Activated CD4-positive, alpha-beta T cell treated with anti-CD3 and anti-CD28 coated beads, Interleukin-2, amount 10 ng/mL, durations not matched to agents 24 days and 14 days (primary cell): ENCODE measurements around the gene CENPP. TPM values are rescaled to one million over a fixed set of nuclear protein-coding genes. Genes with fewer than 3 reads are reported as not detected.

Experiments
- DNase-seq: peaks from one replicate; pipeline ENCODE4 v3.0.0; 2022
- H3K27ac Mint-ChIP-seq: one replicate; pipeline ENCODE4 v1.8.0; 2022; ENCODE audit warnings: mild to moderate bottlenecking, mixed read lengths
- H3K27me3 Mint-ChIP-seq: one replicate; pipeline ENCODE4 v1.8.0; 2022; ENCODE audit warnings: mixed read lengths
- H3K36me3 Mint-ChIP-seq: one replicate; pipeline ENCODE4 v1.8.0; 2022; ENCODE audit warnings: low read depth, mild to moderate bottlenecking, mixed read lengths
- H3K4me1 Mint-ChIP-seq: one replicate; pipeline ENCODE4 v1.8.0; 2021; ENCODE audit warnings: mixed read lengths
- H3K4me3 Mint-ChIP-seq: one replicate; pipeline ENCODE4 v1.8.0; 2022; ENCODE audit warnings: mild to moderate bottlenecking, moderate library complexity, mixed read lengths
- H3K9me3 Mint-ChIP-seq: one replicate; pipeline ENCODE4 v1.8.0; 2021; ENCODE audit warnings: mixed read lengths
- intact Hi-C: fragments of 100-400 bp; cut with micrococcal nuclease; formaldehyde crosslinking; loops from one replicate; pipeline ENCODE4 v1.15.1; 2023
- total RNA-seq: library from RNA; stranded (reverse); gene quantifications from 2 replicates; pipeline ENCODE4 v1.2.3, GENCODE V29; 2022

CENPP gene
- total RNA-seq, 1 donor from 2014 or later: 27.5 TPM

GRCh38 chr9:92661127-92661526, 335.4 kb downstream of the CENPP start:
- H3K27me3 Mint-ChIP-seq: no peaks in the 10 kb centered on the region
- intact Hi-C loops: no loop called here
- H3K27ac Mint-ChIP-seq: no peak overlapping the region
- H3K36me3 Mint-ChIP-seq: peaks cover 28% of the 10 kb centered on the region
- peaks cover 36% of the 10 kb centered on the region for H3K4me1 Mint-ChIP-seq
- no peak overlapping the region for H3K4me3 Mint-ChIP-seq
- no peaks in the 10 kb centered on the region for H3K9me3 Mint-ChIP-seq
- no peak for DNase-seq

GRCh38 chr9:92661743-92662142, 336.0 kb downstream of the CENPP start:
- no peak overlapping the region for H3K27ac Mint-ChIP-seq
- no peaks in the 10 kb centered on the region for H3K27me3 Mint-ChIP-seq
- H3K9me3 Mint-ChIP-seq: no peaks in the 10 kb centered on the region
- no peak for DNase-seq
- peaks cover 24% of the 10 kb centered on the region for H3K36me3 Mint-ChIP-seq
- intact Hi-C loops: no loop called here
- no peak overlapping the region for H3K4me3 Mint-ChIP-seq
- peaks cover 39% of the 10 kb centered on the region for H3K4me1 Mint-ChIP-seq

- H3K4me3 Mint-ChIP-seq: no peak overlapping the region
- H3K36me3 Mint-ChIP-seq: peaks cover 25% of the 10 kb centered on the region
- intact Hi-C loops: no loop called here
- DNase-seq: no peak
- H3K27me3 Mint-ChIP-seq: no peaks in the 10 kb centered on the region
- H3K4me1 Mint-ChIP-seq: peaks cover 40% of the 10 kb centered on the region
- H3K9me3 Mint-ChIP-seq: no peaks in the 10 kb centered on the region
- no peak overlapping the region for H3K27ac Mint-ChIP-seq
Measured at GRCh38 chr9:92663126-92663525, 337.4 kb downstream of the CENPP start.

- Mint-ChIP-seq H3K4me3 (no peak overlapping the region), H3K27me3 (no peaks in the 10 kb centered on the region), H3K4me1 (peaks cover 46% of the 10 kb centered on the region), H3K9me3 (no peaks in the 10 kb centered on the region), H3K27ac (peak overlapping the region; percentile 51), H3K36me3 (peaks cover 29% of the 10 kb centered on the region)
- no peak for DNase-seq
- intact Hi-C loops: no loop called here
Measured at GRCh38 chr9:92663951-92664350, 338.2 kb downstream of the CENPP start.

GRCh38 chr9:92664394-92665152, 338.8 kb downstream of the CENPP start:
- H3K9me3 Mint-ChIP-seq: no peaks in the 10 kb centered on the region
- H3K4me1 Mint-ChIP-seq: peaks cover 48% of the 10 kb centered on the region
- intact Hi-C loops: no loop called here
- H3K27ac Mint-ChIP-seq: peak overlapping the region; percentile 79
- H3K4me3 Mint-ChIP-seq: peak overlapping the region; percentile 46
- peak; percentile 78 for DNase-seq
- H3K27me3 Mint-ChIP-seq: no peaks in the 10 kb centered on the region
- H3K36me3 Mint-ChIP-seq: peaks cover 30% of the 10 kb centered on the region

GRCh38 chr9:92665836-92666235, 340.1 kb downstream of the CENPP start:
- no peak for DNase-seq
- Mint-ChIP-seq H3K4me1 (peaks cover 44% of the 10 kb centered on the region), H3K36me3 (peaks cover 33% of the 10 kb centered on the region), H3K27me3 (no peaks in the 10 kb centered on the region), H3K27ac (peak overlapping the region; percentile 18), H3K4me3 (no peak overlapping the region), H3K9me3 (no peaks in the 10 kb centered on the region)
- intact Hi-C loops: no loop called here

GRCh38 chr9:92666236-92666635, 340.5 kb downstream of the CENPP start:
- H3K4me3 Mint-ChIP-seq: no peak overlapping the region
- H3K27ac Mint-ChIP-seq: no peak overlapping the region
- intact Hi-C loops: no loop called here
- DNase-seq: no peak
- H3K4me1 Mint-ChIP-seq: peaks cover 43% of the 10 kb centered on the region
- H3K27me3 Mint-ChIP-seq: no peaks in the 10 kb centered on the region
- peaks cover 33% of the 10 kb centered on the region for H3K36me3 Mint-ChIP-seq
- no peaks in the 10 kb centered on the region for H3K9me3 Mint-ChIP-seq

GRCh38 chr9:92666912-92667532, 341.3 kb downstream of the CENPP start:
- H3K27ac Mint-ChIP-seq: peak overlapping the region; percentile 23
- peaks cover 40% of the 10 kb centered on the region for H3K4me1 Mint-ChIP-seq
- intact Hi-C loops: no loop called here
- peaks cover 28% of the 10 kb centered on the region for H3K36me3 Mint-ChIP-seq
- no peaks in the 10 kb centered on the region for H3K9me3 Mint-ChIP-seq
- H3K4me3 Mint-ChIP-seq: no peak overlapping the region
- DNase-seq: no peak
- no peaks in the 10 kb centered on the region for H3K27me3 Mint-ChIP-seq

- no peaks in the 10 kb centered on the region for H3K27me3 Mint-ChIP-seq
- no peaks in the 10 kb centered on the region for H3K9me3 Mint-ChIP-seq
- peak overlapping the region; percentile 95 for H3K4me3 Mint-ChIP-seq
- peaks cover 35% of the 10 kb centered on the region for H3K4me1 Mint-ChIP-seq
- peaks cover 28% of the 10 kb centered on the region for H3K36me3 Mint-ChIP-seq
- H3K27ac Mint-ChIP-seq: peak overlapping the region; percentile 74
- peak; percentile 73 for DNase-seq
- intact Hi-C loops: no loop called here
Measured at GRCh38 chr9:92668746-92669526, 343.2 kb downstream of the CENPP start.

GRCh38 chr9:92669527-92669889, 343.8 kb downstream of the CENPP start:
- Mint-ChIP-seq H3K9me3 (no peaks in the 10 kb centered on the region), H3K27me3 (no peaks in the 10 kb centered on the region), H3K4me3 (peak overlapping the region; percentile 95), H3K36me3 (peaks cover 28% of the 10 kb centered on the region), H3K27ac (peak overlapping the region; percentile 74), H3K4me1 (peaks cover 31% of the 10 kb centered on the region)
- intact Hi-C loops: no loop called here
- peak; percentile 83 for DNase-seq

Other genes starting within 250 kb of the CENPP start
- gene SPTLC1, start 210.5 kb upstream of the CENPP start, total RNA-seq: 62.5 and 64.9 TPM in 2 replicates
- 226 and 234 TPM in 2 replicates for gene IARS1, start 32.3 kb upstream of the CENPP start, total RNA-seq
- gene NOL8, start 603 bp upstream of the CENPP start, total RNA-seq: 84.9 and 90.9 TPM in 2 replicates
- gene OGN, start 78.6 kb downstream of the CENPP start, total RNA-seq: not detected in 2 replicates
- gene OMD, start 98.5 kb downstream of the CENPP start, total RNA-seq: not detected in 2 replicates
- gene ASPN, start 156.6 kb downstream of the CENPP start, total RNA-seq: not detected in 2 replicates
- gene ECM2, start 210.0 kb downstream of the CENPP start, total RNA-seq: not detected in 2 replicates